AG09319 (cell line): ENCODE measurements around the gene SAMD10.
A peak's percentile ranks its signal among the peaks of the same experiment; 100 is the strongest.
"Not testable (repeated sequence)": the region's sequence is repeated elsewhere in the genome, so short reads cannot be mapped to it uniquely, and the experiment has no call there.

ENCODE experiments used
- DNase-seq: peaks from one replicate; pipeline ENCODE4 v3.0.0-alpha.2; 2010; ENCODE audit warnings: low read depth; ENCODE audit errors: extremely low read depth
- TF ChIP-seq, protein P1 (sequence below): IDR thresholded peaks from 2 replicates; pipeline ENCODE4 v1.5.1; 2011; ENCODE audit warnings: low read depth, mild to moderate bottlenecking, inconsistent platforms, low read length, moderate library complexity

Gene SAMD10

DNA sequence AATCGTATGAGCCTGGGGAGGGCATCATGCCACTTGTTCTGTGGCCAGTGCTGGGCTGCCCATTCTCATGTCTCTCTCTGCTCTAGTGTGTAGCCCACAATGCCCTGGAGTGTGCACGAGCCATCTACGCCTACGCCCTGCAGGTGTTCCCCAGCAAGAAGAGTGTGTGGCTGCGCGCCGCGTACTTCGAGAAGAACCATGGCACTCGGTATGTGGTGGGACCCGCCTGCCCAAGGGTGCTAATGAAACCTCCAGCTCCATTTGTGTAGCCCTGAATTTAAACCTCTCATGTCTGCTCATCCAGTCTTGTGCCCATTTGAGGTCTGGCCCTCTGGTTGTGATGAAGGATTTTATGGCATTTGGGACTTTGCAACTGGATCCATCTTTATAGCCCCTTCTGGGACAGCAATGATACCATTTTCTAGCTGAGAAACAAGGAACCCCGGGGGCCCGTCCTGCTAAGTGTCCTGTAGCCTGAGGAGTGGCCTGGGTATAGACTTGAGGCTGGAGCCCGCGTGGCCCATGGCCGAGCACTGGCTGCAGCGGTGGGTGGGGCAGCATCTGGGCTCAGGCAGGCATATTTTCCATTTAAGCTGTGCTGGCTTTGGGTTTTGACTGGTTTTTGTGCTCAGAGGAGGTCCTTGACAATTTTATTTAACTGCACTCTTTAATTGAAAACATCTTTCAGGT lies 43.4 kb upstream of the SAMD10 start:
- TF ChIP-seq, protein P1, sequence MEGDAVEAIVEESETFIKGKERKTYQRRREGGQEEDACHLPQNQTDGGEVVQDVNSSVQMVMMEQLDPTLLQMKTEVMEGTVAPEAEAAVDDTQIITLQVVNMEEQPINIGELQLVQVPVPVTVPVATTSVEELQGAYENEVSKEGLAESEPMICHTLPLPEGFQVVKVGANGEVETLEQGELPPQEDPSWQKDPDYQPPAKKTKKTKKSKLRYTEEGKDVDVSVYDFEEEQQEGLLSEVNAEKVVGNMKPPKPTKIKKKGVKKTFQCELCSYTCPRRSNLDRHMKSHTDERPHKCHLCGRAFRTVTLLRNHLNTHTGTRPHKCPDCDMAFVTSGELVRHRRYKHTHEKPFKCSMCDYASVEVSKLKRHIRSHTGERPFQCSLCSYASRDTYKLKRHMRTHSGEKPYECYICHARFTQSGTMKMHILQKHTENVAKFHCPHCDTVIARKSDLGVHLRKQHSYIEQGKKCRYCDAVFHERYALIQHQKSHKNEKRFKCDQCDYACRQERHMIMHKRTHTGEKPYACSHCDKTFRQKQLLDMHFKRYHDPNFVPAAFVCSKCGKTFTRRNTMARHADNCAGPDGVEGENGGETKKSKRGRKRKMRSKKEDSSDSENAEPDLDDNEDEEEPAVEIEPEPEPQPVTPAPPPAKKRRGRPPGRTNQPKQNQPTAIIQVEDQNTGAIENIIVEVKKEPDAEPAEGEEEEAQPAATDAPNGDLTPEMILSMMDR = no peak

DNA sequence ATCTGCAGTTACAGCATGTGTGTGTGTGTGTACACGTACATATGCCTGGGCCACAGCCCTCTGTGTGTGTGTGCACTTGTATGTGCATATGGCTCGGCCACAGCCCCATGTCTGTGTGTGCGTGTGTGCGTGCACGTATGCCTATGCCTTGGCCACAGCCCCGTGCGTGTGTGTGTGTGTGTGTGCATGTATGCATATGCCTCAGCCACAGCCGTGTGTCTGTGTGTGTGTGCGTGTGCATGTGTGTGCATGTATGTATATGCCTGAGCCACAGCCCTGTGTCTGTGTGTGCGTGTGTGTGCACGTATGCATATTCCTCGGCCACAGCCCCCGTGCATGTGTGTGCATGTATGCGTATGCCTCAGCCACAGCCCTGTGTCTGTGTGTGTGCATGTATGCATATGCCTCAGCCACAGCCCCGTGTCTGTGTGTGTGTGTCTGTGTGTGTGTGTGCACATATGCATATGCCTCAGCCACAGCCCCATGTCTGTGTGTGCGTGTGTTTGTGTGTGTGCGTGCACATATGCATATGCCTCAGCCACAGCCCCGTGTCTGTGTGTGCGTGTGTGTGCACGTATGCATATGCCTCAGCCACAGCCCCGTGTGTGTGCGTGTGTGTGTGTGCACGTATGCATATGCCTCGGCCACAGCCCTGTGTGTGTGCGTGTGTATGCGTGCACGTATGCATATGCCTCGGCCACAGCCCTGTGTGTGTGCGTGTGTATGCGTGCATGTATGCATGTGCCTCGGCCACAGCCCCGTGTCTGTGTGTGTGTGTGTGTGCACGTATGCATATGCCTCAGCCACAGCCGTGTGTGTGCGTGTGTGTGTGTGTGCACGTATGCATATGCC lies 41.9 kb upstream of the SAMD10 start:
- TF ChIP-seq, protein P1 = no peak
- no peak for DNase-seq

More for the DNA sequence above, 43.4 kb upstream of the SAMD10 start:
- DNase-seq = no peak

DNA sequence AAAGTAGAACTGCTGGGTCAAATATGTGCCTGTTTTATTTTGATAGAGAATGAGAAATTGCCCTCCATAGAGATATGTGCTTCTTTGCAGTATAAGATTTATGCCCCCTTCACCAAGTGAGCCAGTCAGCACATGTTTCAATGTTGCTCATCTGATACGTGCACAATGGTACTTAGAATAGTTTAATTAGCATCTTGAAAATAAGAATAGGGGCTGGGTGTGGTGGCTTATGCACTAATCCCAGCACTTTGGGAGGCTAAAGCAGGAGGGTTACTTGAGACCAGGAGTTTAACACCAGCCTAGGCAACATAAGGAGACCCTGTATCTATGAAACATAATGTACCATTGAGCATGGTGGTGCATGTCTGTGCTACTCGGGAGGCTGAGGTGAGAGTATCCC lies 36.2 kb upstream of the SAMD10 start:
- TF ChIP-seq, protein P1 = no peak
- DNase-seq = no peak

DNA sequence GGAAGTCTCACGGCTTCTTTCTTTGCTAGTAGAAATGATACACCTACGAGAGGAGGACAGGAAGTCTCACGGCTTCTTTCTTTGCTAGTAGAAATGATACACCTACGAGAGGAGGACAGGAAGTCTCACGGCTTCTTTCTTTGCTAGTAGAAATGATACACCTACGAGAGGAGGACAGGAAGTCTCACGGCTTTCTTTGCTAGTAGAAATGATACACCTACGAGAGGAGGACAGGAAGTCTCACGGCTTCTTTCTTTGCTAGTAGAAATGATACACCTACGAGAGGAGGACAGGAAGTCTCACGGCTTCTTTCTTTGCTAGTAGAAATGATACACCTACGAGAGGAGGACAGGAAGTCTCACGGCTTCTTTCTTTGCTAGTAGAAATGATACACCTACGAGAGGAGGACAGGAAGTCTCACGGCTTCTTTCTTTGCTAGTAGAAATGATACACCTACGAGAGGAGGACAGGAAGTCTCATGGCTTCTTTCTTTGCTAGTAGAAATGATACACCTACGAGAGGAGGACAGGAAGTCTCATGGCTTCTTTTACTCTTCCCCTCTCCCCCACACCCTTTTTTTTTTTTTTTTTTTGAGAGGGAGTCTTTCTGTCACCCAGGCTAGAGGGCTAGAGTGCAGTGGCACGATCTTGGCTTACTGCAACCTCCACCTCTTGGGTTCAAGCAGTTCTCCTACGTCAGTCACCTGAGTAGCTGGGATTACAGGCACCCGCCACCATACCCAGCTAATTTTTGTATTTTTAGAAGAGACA lies 33.1 kb upstream of the SAMD10 start:
- not testable (repeated sequence) for DNase-seq

DNA sequence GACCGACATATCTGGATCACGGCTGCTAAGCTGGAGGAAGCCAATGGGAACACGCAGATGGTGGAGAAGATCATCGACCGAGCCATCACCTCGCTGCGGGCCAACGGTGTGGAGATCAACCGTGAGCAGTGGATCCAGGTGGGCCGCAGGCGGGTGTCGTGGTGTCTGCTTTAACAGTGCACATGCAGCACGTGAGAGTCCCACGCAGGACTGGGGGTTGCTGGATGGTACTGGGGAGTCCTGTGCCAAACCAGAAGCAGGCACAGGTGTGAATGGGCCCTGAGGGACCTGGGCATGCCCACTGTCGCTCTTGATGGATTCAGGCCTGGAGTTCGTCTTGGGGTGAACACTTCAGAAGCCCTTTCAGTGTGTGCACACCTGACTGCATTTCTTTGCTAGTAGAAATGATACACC lies 31.9 kb upstream of the SAMD10 start:
- TF ChIP-seq, protein P1 = no peak

DNA sequence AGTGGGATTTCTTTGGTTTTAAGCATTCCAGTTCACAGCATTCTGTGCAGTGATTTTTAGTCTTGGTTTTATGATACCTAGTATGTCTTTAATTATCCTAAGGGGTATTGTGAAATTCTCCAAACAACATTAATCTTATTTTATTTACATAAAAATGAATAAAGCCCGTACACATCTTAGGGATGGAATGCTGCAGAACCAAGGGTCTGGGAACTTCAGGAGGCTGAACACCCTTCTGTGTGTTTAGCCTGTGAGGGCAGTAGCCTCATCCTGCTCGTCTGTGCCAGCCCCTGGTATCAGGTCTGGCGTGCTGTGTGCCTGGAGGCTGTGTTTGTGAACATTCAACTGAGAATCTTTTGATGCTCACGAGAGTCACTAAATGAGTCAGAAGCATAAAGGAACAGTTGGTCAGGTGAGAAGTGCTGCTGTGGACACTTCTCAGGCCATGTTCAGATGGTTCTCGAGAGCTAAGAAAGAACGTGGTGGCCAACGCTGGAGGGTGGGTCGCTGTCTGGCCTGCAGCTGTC lies 31.3 kb upstream of the SAMD10 start:
- TF ChIP-seq, protein P1 = no peak
- DNase-seq = peak; percentile 50

More for the DNA sequence above, 31.9 kb upstream of the SAMD10 start:
- no peak for DNase-seq

DNA sequence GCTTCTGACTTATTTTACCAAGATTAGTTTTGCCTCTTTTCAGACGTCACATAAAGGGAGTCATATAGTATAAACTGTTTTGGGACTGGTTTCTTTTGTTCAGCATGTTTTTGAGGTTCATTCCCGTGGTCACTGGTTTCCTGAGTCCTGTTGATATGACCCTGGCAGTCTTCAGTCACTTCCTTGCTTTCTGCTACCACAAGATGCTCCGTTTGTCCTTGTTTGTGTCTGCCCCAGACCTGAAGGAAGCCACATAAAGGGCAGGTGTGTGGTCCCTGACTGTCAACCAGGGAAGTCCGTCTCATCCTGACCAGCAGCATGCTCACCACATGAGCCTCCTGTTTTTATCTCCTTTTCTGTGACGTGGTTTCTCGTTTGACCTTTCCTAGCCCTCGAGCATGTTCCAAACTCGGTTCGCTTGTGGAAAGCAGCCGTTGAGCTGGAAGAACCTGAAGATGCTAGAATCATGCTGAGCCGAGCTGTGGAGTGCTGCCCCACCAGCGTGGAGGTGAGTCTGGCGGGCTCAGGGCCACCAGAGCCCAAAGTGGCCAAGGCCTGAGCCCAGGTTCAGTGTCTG lies 30.5 kb upstream of the SAMD10 start:
- TF ChIP-seq, protein P1 = no peak
- no peak for DNase-seq
